Right forelimb (tissue), 1 donor: ENCODE results near the gene GRM8.

Experiments
- DNase-seq: peaks from one replicate; pipeline ENCODE4 v3.0.0-alpha.2; 2018

The GRM8 gene

DNA sequence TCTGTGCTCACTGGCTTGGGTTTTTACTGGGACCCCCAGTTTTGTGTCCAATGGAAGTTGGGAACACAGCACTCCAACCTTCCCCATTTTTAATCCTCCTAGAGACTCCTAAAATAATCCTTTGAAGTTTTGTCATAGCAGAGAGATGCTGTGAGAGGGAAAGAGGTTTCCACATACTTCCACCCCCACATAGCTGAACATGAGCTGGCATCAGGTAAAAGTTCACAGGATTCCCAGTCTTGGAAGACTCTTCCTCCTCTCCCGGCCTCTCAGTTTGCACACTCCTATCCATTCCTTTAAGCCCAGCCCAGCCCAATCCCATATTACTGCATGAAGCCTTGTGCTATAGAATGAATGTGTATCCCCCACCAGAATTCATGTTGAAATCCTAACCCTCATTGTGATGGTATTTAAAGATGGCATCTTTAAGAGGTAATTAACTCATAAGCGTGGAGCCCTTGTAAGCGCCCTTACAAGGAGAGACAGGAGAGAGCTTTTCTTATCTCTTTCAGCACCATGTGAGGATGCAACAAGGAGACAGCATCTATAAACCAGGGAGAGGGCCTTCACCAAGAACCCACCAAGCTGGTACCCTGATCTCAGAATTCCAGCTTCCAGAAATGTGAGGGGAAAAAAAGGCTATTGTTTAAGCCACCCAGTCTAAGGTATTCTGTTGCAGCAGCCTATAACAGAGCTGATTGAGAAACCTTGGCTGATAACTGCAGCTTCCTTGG, 22.4 kb downstream of the GRM8 start:
- no peak for DNase-seq

- DNase-seq: no peak
These were observed 25.9 kb downstream of the GRM8 start for GRCh38 chr7:127226685-127227374.

GRCh38 chr7:127221731-127222130, 31.0 kb downstream of the GRM8 start:
- DNase-seq: no peak

GRCh38 chr7:127214956-127215718, 37.6 kb downstream of the GRM8 start:
- DNase-seq: no peak

DNA sequence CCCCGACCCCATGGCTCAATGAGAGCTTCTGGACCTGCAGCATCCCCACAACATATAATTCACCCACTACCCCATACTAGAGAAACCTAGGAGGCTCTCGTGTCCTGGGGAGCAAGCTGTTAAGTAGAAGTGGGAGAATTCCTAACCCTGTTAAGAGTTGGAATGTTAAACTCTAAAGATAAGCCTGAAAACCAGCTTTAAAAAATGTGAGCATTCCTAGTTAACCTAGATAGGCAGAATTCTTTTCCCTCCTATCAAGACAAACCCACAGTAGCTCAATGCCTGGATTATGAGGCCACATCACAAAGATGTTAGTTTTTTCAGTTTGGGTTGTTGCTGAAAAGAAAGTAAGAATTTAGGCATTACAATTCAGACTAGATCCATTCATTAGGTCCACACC, 42.9 kb downstream of the GRM8 start:
- no peak for DNase-seq

DNA sequence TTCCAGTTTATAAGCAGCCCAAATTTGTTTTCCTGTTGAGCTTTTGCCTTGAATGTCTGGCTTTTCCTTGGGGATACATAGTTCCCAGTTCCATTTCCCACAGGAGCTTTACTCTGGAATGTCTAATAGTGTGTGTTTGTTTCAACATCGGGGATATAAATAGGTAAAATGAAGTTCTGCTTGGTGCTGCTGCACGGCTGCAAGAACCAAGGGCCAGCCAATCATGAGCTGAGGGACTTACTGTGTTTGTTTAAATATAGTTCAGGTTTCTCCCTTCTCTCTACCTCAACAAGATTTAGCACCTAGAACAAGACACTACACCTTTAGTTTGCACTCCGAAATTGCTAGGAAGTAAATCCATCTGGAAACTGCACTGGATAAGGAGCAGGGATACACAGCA, 43.9 kb downstream of the GRM8 start:
- DNase-seq: no peak

- DNase-seq: no peak
These were observed 44.4 kb downstream of the GRM8 start for GRCh38 chr7:127208351-127208750.

DNA sequence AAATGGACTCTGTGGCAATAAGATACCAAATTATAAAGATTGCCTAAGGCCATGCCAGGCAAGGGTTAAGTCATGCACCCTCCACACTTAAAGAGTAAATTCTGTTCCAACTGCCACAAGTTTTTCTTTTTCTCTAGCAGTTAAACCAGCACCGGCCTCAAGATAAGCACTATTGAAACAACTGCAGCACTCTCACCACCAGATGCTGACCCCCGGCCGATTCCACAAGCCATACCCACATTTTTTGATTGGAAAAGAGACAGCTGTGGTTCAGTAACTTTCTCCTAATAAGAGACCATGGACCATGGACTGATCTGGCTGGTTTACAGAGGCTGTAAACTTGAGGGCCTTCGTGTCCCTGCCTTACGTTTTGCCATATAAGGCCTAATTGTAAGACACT, 44.9 kb downstream of the GRM8 start:
- DNase-seq: no peak

GRCh38 chr7:127207230-127207629, 45.5 kb downstream of the GRM8 start:
- no peak for DNase-seq

GRCh38 chr7:127194571-127194970, 58.2 kb downstream of the GRM8 start:
- DNase-seq: no peak

- DNase-seq: no peak
These were observed 62.9 kb downstream of the GRM8 start for GRCh38 chr7:127189886-127190285.

DNA sequence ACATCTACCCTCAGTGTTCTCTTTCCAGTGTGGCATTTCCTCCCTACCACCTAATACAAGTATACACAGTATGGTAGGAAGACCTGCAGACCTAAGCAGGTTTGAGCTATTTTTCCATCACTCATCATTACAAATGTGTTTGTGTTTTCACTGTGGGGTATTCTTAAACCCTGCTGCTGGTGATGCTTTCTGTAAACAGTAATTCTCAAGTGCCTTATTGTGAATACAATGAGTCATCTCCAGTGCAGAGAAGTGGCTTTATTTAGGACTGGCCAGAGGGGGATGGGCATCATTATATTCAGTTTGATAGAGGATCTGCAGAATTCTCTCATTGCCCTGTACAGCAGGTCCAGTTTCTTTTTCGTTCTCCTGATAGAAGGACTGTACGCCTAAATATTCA, 63.7 kb downstream of the GRM8 start:
- DNase-seq: no peak

- no peak for DNase-seq
These were observed 65.0 kb downstream of the GRM8 start for GRCh38 chr7:127187740-127188139.

- no peak for DNase-seq
These were observed 66.1 kb downstream of the GRM8 start for GRCh38 chr7:127186686-127187085.

DNA sequence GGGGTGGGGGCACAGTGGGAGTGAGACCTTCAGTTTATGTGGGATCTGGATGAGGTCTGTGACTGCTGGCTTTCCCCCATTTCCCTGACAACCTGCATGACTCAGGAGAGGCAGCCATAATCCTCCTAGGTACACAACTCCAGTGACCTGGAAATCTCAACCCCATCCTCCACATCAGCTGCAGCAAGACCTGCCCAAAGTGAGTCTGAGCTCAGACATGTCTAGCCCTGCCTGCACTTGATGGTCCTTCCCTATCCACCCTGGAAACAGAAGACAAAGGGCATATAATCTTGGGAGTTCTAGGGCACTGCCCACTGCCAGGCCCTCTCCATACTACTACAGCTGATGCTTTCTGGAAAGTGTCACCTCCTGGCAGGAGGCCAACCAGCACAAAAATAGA, 75.6 kb downstream of the GRM8 start:
- DNase-seq: no peak

DNA sequence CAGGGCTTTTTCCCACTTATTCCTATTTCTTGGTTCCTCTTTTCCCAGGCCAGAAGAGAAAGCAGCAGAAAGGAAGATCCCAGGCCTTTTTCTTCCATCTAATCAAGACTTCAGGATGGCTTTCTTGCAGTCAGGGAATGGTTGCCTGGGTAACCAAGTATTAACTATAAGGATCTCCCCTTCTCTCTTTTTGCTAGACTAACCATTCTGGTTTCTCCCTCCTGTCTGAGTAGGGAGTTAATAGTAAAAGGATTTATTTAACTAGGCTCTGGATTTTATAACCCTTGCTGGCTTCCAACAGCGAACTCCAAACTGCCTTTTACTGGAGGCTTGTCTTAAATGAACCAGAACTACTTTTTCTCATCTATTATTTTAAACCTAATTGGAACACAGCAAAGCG, 90.4 kb downstream of the GRM8 start:
- no peak for DNase-seq

GRCh38 chr7:127158659-127159058, 94.1 kb downstream of the GRM8 start:
- no peak for DNase-seq

DNA sequence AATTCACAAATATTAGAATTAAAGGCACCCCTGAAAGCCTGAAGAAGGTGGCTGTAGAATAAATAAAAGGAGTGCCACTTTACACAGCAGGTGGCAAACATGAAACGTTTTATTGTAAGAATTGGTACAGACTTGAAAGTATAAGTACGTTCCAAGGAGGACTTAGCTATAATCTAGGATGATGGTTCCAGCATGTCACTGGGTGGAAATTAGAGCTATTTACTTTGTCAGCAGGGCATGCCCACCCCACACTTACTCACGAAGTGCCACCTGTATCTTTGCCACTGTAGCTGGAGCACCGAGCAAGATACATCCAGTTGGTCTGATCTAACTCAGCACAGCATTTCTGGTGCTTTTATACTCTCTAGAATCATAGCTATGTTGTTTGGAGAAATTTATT, 97.8 kb downstream of the GRM8 start:
- no peak for DNase-seq

DNA sequence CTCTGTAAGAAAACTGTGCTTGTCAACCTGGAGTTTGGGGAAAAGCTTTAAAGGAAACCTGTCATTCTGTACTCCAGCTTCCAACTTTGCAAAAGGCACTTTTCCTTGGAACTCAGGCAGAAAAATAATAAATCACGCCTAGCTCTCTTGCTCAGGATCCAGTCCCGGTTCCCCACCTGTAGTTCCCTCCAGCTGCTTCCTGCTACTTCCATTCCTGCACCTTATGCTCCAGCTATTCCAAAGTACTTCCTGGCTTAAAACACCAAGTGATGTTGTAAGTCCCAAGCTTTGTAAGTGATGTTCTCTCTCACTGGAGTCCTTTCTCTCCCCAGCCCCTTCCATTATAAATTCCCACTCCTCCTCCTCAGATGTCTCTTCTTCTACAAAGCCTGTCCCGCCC, 98.6 kb downstream of the GRM8 start:
- no peak for DNase-seq

DNA sequence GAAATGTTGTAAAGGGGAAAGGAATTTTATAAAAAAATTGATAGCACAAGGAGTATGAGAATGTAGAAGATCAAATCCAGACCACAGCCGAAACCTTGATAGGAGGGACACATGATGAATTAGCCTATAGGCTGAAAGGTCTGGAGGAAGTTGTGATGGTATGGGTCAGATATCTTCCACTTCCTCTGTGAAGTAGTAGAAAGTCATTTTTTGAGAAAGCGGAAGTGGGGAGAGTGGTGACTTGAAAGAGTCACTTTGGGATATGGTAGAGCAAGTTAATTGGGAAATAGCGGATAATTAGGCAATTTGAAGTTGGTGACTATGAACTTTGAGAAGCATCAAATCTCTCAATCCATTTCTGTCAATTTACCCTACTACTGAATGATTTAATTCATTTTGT, 99.4 kb downstream of the GRM8 start:
- DNase-seq: no peak

DNA sequence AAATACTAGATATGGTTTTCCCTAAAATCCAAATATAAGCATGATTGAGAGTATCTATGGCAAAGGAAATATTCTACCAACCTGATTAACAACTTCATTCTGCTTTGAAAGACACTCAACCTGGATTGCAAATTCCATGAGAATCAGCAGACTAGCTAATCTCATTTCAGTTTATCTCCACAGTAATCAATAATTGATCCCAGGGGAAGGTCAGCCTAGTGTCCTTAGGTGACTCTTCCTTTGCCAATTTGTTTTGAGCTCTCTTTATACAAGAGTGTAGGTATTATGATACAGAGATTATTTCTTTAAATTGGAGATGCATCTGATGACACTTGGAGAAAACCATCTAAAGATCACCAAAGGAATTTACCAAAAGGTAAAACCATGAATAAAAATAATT, 100.3 kb downstream of the GRM8 start:
- no peak for DNase-seq

- no peak for DNase-seq
These were observed 101.4 kb downstream of the GRM8 start for GRCh38 chr7:127151379-127151778.

- DNase-seq: no peak
These were observed 102.2 kb downstream of the GRM8 start for GRCh38 chr7:127150543-127150942.
